OCI-LY1 (cell line): ENCODE results near the gene IL36G.

Experiments
- H2AFZ ChIP-seq: fragments of 200-600 bp; sonication (generic), shearing (Covaris generic); 2 replicates; pipeline ENCODE4 v1.6.0; 2014; ENCODE audit warnings: antibody characterized with exemption, mild to moderate bottlenecking, low read length
- H3F3A ChIP-seq: fragments of 200-600 bp; sonication (generic), shearing (Covaris generic); 2 replicates; pipeline ENCODE4 v1.6.0; 2014; ENCODE audit warnings: mild to moderate bottlenecking, antibody characterized with exemption, low read length, moderate library complexity; ENCODE audit not compliant: insufficient read depth
- H3K27ac ChIP-seq: fragments of 200-600 bp; sonication (generic); 2 replicates; pipeline ENCODE4 v1.5.1; 2014; ENCODE audit warnings: low read length, mixed run types, mild to moderate bottlenecking, low read depth; ENCODE audit not compliant: poor library complexity, severe bottlenecking
- H3K27me3 ChIP-seq: fragments of 200-600 bp; sonication (generic); 2 replicates; pipeline ENCODE4 v1.6.0; 2014; ENCODE audit warnings: antibody characterized with exemption, mild to moderate bottlenecking, low read length, moderate library complexity; ENCODE audit not compliant: insufficient read depth
- H3K36me3 ChIP-seq: fragments of 200-600 bp; sonication (generic); 2 replicates; pipeline ENCODE4 v1.6.1; 2014; ENCODE audit warnings: mild to moderate bottlenecking, antibody characterized with exemption, low read length, moderate library complexity, mixed read lengths; ENCODE audit not compliant: insufficient read depth
- H3K4me1 ChIP-seq: fragments of 200-600 bp; sonication (generic); 2 replicates; pipeline ENCODE4 v1.5.1; 2014; ENCODE audit warnings: mild to moderate bottlenecking, low read length, moderate library complexity; ENCODE audit not compliant: insufficient read depth, severe bottlenecking
- H3K4me2 ChIP-seq: fragments of 200-600 bp; sonication (generic), shearing (Covaris generic); 2 replicates; pipeline ENCODE4 v1.6.1; 2014; ENCODE audit warnings: low read length
- H3K4me3 ChIP-seq: fragments of 200-600 bp; sonication (generic); 2 replicates; pipeline ENCODE4 v1.5.1; 2014; ENCODE audit warnings: low read length, low read depth, mild to moderate bottlenecking, mixed read lengths; ENCODE audit not compliant: poor library complexity, severe bottlenecking
- H3K79me2 ChIP-seq: fragments of 200-600 bp; shearing (Covaris generic); 2 replicates; pipeline ENCODE4 v1.6.1; 2016; ENCODE audit warnings: mixed run types, low read length, mixed read lengths; ENCODE audit not compliant: insufficient read depth
- H3K9ac ChIP-seq: fragments of 200-600 bp; sonication (generic), shearing (Covaris generic); 2 replicates; pipeline ENCODE4 v1.6.1; 2014; ENCODE audit warnings: mild to moderate bottlenecking, low read length, mixed read lengths
- H3K9me2 ChIP-seq: fragments of 200-600 bp; sonication (generic), shearing (Covaris generic); 2 replicates; pipeline ENCODE4 v1.6.1; 2014; ENCODE audit warnings: low read depth, mild to moderate bottlenecking, low read length, mixed read lengths
- H3K9me3 ChIP-seq: fragments of 200-600 bp; shearing (Covaris generic); 2 replicates; pipeline ENCODE4 v1.6.1; 2014; ENCODE audit warnings: low read length, mixed read lengths
- H4K20me1 ChIP-seq: fragments of 200-600 bp; sonication (generic), shearing (Covaris generic); 2 replicates; pipeline ENCODE4 v1.6.0; 2016; ENCODE audit warnings: mild to moderate bottlenecking, low read length; ENCODE audit not compliant: insufficient read depth
- EZH2 ChIP-seq: fragments of 200-600 bp; sonication (generic), shearing (Covaris generic); IDR thresholded peaks from 2 replicates; pipeline ENCODE4 v1.8.0; 2017; ENCODE audit warnings: borderline replicate concordance, mixed run types, mild to moderate bottlenecking, antibody characterized with exemption, low read length, moderate library complexity, mixed read lengths
- TF ChIP-seq, protein P1 (sequence below): fragments of 200-600 bp; sonication (generic), shearing (Covaris generic); IDR thresholded peaks from 2 replicates; pipeline ENCODE4 v1.5.1; 2017; ENCODE audit warnings: mild to moderate bottlenecking, antibody characterized with exemption, low read length, moderate library complexity, mixed read lengths

Gene IL36G

DNA sequence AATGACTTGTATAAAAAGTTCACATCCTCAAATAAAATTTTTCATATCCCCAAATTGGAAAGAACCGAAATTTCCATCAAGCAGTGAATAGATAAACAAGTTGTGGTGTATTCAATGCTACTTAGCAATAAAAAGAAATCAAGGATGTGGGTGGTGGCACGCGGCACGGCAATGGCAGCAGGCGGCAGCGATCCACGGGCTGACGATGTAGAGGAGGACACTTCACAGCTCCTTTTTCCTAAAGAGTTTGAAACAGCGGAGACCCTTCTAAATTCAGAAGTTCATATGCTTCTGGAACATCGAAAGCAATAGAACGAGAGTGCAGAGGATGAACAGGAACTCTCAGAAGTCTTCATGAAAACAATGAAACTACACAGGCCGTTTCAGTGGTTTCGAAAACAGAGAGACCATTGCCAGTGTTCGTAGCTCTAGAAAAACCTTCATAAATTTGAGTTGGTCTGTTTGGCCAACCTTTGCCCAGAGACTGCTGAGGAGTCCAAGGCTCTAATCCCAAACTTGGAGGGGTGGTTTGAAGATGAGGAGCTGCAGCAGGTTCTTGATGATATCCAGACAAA is 17.6 kb downstream of the IL36G start:
- H3K27me3 ChIP-seq, result no peaks in the 10 kb centered on the region
- no peak overlapping the region for H2AFZ ChIP-seq
- H3K9ac ChIP-seq, result no peak overlapping the region
- peaks cover 4% of the 10 kb centered on the region; the same call in 1 of the 2 replicates for H3K9me3 ChIP-seq
- no peaks in the 10 kb centered on the region for H3F3A ChIP-seq
- peaks cover 3% of the 10 kb centered on the region for H3K9me2 ChIP-seq
- TF ChIP-seq, protein P1, sequence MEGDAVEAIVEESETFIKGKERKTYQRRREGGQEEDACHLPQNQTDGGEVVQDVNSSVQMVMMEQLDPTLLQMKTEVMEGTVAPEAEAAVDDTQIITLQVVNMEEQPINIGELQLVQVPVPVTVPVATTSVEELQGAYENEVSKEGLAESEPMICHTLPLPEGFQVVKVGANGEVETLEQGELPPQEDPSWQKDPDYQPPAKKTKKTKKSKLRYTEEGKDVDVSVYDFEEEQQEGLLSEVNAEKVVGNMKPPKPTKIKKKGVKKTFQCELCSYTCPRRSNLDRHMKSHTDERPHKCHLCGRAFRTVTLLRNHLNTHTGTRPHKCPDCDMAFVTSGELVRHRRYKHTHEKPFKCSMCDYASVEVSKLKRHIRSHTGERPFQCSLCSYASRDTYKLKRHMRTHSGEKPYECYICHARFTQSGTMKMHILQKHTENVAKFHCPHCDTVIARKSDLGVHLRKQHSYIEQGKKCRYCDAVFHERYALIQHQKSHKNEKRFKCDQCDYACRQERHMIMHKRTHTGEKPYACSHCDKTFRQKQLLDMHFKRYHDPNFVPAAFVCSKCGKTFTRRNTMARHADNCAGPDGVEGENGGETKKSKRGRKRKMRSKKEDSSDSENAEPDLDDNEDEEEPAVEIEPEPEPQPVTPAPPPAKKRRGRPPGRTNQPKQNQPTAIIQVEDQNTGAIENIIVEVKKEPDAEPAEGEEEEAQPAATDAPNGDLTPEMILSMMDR, result no peak
- no peak for TF ChIP-seq EZH2
- H3K4me1 ChIP-seq, result no peaks in the 10 kb centered on the region
- no peak overlapping the region for H3K4me3 ChIP-seq
- H3K36me3 ChIP-seq, result no peaks in the 10 kb centered on the region
- H3K27ac ChIP-seq, result no peak overlapping the region
- H4K20me1 ChIP-seq, result no peaks in the 10 kb centered on the region
- H3K4me2 ChIP-seq, result no peak overlapping the region
- no peaks in the 10 kb centered on the region for H3K79me2 ChIP-seq

DNA sequence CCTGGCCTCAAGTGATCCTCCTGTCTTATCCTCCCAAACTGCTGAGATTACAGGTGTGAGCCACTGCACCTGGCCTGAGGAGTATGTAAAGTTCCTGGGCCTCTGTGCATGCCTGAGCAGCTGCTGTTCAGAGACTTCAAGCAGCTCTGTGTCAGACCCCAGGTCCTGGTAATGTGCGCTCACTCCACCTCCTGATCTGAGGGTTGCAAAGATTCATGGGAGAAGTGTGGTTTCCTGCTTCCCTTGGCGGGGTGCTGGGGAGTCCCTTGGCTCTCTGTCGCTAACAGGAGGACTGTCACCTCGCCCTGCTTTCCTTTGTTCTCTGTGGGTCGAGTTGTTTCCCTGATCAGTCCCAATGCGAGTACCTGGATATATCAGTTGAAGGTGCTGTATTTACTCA is 18.8 kb downstream of the IL36G start:
- H3K4me1 ChIP-seq, result no peaks in the 10 kb centered on the region
- TF ChIP-seq, protein P1, result no peak
- TF ChIP-seq EZH2, result no peak
- no peak overlapping the region for H3K4me2 ChIP-seq
- no peaks in the 10 kb centered on the region for H3K27me3 ChIP-seq
- peaks cover 12% of the 10 kb centered on the region for H3K9me3 ChIP-seq
- no peaks in the 10 kb centered on the region for H4K20me1 ChIP-seq
- H3K9ac ChIP-seq, result no peak overlapping the region
- H3K9me2 ChIP-seq, result peaks cover 3% of the 10 kb centered on the region; the same call in 1 of the 2 replicates
- no peaks in the 10 kb centered on the region for H3F3A ChIP-seq
- H3K36me3 ChIP-seq, result no peaks in the 10 kb centered on the region
- no peak overlapping the region for H3K4me3 ChIP-seq
- H3K79me2 ChIP-seq, result no peaks in the 10 kb centered on the region
- no peak overlapping the region for H2AFZ ChIP-seq
- H3K27ac ChIP-seq, result no peak overlapping the region

DNA sequence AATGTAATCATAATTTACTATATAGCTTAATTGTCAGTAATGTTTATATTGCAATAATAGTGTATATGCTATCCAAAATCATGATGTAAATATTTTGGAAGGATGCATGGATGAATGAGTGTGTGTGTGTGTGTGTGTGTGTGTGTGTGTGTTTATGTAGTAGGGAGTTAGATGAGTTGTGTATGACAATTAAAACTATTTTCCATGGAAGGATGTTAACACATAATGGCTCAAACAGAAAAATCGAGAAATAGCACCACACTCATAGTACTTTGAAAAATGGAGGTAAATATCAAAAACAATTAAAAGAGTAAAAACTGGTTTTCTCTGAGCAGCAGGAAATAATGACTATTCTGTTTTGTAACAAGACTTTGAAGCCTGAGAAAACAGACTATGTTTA is 19.3 kb downstream of the IL36G start:
- H3K4me2 ChIP-seq, result no peak overlapping the region
- no peaks in the 10 kb centered on the region for H3K4me1 ChIP-seq
- H3K9me2 ChIP-seq, result peaks cover 3% of the 10 kb centered on the region; the same call in 1 of the 2 replicates
- H3K36me3 ChIP-seq, result no peaks in the 10 kb centered on the region
- TF ChIP-seq, protein P1, result no peak
- no peak for TF ChIP-seq EZH2
- H3F3A ChIP-seq, result no peaks in the 10 kb centered on the region
- no peak overlapping the region for H3K4me3 ChIP-seq
- peaks cover 12% of the 10 kb centered on the region for H3K9me3 ChIP-seq
- H2AFZ ChIP-seq, result no peak overlapping the region; the same call in 1 of the 2 replicates
- H3K27ac ChIP-seq, result no peak overlapping the region
- no peaks in the 10 kb centered on the region for H3K27me3 ChIP-seq
- no peaks in the 10 kb centered on the region for H4K20me1 ChIP-seq
- H3K9ac ChIP-seq, result no peak overlapping the region
- H3K79me2 ChIP-seq, result no peaks in the 10 kb centered on the region
